ENCODE data around the gene HIBCH. TPM values are rescaled to one million over a fixed set of nuclear protein-coding genes. Genes with fewer than 3 reads are reported as not detected.

HIBCH gene
- total and polyA plus RNA-seq, 4 donors: 20.2 to 65.2 (median 32.8) TPM

GRCh38 chr2:190280565-190281350 lies 38.9 kb downstream of the HIBCH start:
- Histone ChIP-seq H3K27me3 (ENCODE audit: control insufficient read depth in 4 of 4, insufficient read depth in 4 of 4, low read length in 3 of 4) (no peaks in the 10 kb centered on the region), H3K9ac (ENCODE audit: low read depth in 1 of 2, low read length in 2 of 2) (no peak overlapping the region), H3K4me1 (ENCODE audit: control insufficient read depth in 4 of 4, insufficient read depth in 4 of 4, low read length in 3 of 4) (no peaks in the 10 kb centered on the region), H3K36me3 (ENCODE audit: control insufficient read depth in 4 of 4, insufficient read depth in 3 of 4, low read depth in 1 of 4, low read length in 3 of 4) (peaks cover 3 to 14% (median 10%) of the 10 kb centered on the region in 4 donors), H3K27ac (ENCODE audit: low read depth in 1 of 2, low read length in 2 of 2) (no peak overlapping the region), H3K9me3 (ENCODE audit: control insufficient read depth in 4 of 4, low read length in 3 of 4) (no peaks in the 10 kb centered on the region), H3K4me3 (ENCODE audit: low read depth in 1 of 3, low read length in 3 of 3) (no peak overlapping the region)
- DNase-seq (ENCODE audit: low spot score): no peak
- 96% methylated on average over 5 of the region's 5 CpGs for WGBS
- TF ChIP-seq HNF4G (IDR thresholded peaks at IDR 0.05) (no peak), JUND (IDR thresholded peaks at IDR 0.05) (no peak), HNF4A (conservative IDR thresholded peaks at IDR 0.05) (no peak), RXRA (IDR thresholded peaks at IDR 0.05) (no peak), YY1 (IDR thresholded peaks at IDR 0.05) (no peak), EGR1 (IDR thresholded peaks at IDR 0.05; ENCODE audit: low read depth in 2 of 2) (no peak), TAF1 (conservative IDR thresholded peaks at IDR 0.05) (no peak), FOXA2 (IDR thresholded peaks at IDR 0.05) (no peak), MAX (IDR thresholded peaks at IDR 0.05) (no peak), SP1 (IDR thresholded peaks at IDR 0.05) (no peak), FOXA1 (IDR thresholded peaks at IDR 0.05) (no peak), NR2F2 (IDR thresholded peaks at IDR 0.05) (no peak), GABPA (IDR thresholded peaks at IDR 0.05 in 1 of 2, conservative IDR thresholded peaks at IDR 0.05 in 1 of 2) (no peak), RAD21 (IDR thresholded peaks at IDR 0.05) (no peak)
- TF ChIP-seq, protein P1, sequence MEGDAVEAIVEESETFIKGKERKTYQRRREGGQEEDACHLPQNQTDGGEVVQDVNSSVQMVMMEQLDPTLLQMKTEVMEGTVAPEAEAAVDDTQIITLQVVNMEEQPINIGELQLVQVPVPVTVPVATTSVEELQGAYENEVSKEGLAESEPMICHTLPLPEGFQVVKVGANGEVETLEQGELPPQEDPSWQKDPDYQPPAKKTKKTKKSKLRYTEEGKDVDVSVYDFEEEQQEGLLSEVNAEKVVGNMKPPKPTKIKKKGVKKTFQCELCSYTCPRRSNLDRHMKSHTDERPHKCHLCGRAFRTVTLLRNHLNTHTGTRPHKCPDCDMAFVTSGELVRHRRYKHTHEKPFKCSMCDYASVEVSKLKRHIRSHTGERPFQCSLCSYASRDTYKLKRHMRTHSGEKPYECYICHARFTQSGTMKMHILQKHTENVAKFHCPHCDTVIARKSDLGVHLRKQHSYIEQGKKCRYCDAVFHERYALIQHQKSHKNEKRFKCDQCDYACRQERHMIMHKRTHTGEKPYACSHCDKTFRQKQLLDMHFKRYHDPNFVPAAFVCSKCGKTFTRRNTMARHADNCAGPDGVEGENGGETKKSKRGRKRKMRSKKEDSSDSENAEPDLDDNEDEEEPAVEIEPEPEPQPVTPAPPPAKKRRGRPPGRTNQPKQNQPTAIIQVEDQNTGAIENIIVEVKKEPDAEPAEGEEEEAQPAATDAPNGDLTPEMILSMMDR (IDR thresholded peaks at IDR 0.05; ENCODE audit: low read depth, low read length, missing input control): no peak
- TF ChIP-seq, protein P2, sequence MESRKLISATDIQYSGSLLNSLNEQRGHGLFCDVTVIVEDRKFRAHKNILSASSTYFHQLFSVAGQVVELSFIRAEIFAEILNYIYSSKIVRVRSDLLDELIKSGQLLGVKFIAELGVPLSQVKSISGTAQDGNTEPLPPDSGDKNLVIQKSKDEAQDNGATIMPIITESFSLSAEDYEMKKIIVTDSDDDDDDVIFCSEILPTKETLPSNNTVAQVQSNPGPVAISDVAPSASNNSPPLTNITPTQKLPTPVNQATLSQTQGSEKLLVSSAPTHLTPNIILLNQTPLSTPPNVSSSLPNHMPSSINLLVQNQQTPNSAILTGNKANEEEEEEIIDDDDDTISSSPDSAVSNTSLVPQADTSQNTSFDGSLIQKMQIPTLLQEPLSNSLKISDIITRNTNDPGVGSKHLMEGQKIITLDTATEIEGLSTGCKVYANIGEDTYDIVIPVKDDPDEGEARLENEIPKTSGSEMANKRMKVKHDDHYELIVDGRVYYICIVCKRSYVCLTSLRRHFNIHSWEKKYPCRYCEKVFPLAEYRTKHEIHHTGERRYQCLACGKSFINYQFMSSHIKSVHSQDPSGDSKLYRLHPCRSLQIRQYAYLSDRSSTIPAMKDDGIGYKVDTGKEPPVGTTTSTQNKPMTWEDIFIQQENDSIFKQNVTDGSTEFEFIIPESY (IDR thresholded peaks at IDR 0.05): no peak
- TF ChIP-seq, protein P3, sequence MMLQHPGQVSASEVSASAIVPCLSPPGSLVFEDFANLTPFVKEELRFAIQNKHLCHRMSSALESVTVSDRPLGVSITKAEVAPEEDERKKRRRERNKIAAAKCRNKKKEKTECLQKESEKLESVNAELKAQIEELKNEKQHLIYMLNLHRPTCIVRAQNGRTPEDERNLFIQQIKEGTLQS (IDR thresholded peaks at IDR 0.05): no peak
- TF ChIP-seq, protein P4, sequence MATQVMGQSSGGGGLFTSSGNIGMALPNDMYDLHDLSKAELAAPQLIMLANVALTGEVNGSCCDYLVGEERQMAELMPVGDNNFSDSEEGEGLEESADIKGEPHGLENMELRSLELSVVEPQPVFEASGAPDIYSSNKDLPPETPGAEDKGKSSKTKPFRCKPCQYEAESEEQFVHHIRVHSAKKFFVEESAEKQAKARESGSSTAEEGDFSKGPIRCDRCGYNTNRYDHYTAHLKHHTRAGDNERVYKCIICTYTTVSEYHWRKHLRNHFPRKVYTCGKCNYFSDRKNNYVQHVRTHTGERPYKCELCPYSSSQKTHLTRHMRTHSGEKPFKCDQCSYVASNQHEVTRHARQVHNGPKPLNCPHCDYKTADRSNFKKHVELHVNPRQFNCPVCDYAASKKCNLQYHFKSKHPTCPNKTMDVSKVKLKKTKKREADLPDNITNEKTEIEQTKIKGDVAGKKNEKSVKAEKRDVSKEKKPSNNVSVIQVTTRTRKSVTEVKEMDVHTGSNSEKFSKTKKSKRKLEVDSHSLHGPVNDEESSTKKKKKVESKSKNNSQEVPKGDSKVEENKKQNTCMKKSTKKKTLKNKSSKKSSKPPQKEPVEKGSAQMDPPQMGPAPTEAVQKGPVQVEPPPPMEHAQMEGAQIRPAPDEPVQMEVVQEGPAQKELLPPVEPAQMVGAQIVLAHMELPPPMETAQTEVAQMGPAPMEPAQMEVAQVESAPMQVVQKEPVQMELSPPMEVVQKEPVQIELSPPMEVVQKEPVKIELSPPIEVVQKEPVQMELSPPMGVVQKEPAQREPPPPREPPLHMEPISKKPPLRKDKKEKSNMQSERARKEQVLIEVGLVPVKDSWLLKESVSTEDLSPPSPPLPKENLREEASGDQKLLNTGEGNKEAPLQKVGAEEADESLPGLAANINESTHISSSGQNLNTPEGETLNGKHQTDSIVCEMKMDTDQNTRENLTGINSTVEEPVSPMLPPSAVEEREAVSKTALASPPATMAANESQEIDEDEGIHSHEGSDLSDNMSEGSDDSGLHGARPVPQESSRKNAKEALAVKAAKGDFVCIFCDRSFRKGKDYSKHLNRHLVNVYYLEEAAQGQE (IDR thresholded peaks at IDR 0.05): no peak

Measured in liver (tissue), 9 donors.